B cell (primary cell): Measurements from ENCODE around the gene LSG1. TPM values are rescaled to one million over a fixed set of nuclear protein-coding genes. Genes with fewer than 3 reads are reported as not detected.

ENCODE experiments used
- ATAC-seq: fragments of 200-7000 bp; cut with Tn5 transposase; one replicate; pipeline ENCODE4 v1.10.0; 2021; ENCODE audit warnings: low read depth, mild to moderate bottlenecking, moderate number of reproducible peaks, moderate library complexity
- CTCF ChIA-PET: fragments of 350-600 bp; sonication (Branson Sonifier 250); formaldehyde crosslinking; loops from one replicate; lab custom pipeline; 2021; ENCODE audit warnings: antibody characterized with exemption, inconsistent platforms; lab: Charles Lee
- POLR2A ChIA-PET: fragments of 350-600 bp; sonication (Branson Sonifier 250); formaldehyde crosslinking; loops from one replicate; lab custom pipeline; 2021; ENCODE audit warnings: antibody characterized with exemption; lab: Charles Lee
- DNase-seq: peaks from one replicate; pipeline ENCODE4 v3.0.0; 2013
- H2AFZ ChIP-seq: 2 replicates; pipeline ENCODE4 v1.6.1; 2012; ENCODE audit warnings: mild to moderate bottlenecking, low read depth, low read length; ENCODE audit not compliant: insufficient read depth, poor library complexity, severe bottlenecking
- H3K27ac ChIP-seq, 2 donors: 1 replicate in 1 of 2; 2 replicates in 1 of 2; pipeline ENCODE4 v1.5.1; 2012 to 2013; ENCODE audit warnings: low read length in 2 of 2, mild to moderate bottlenecking in 2 of 2, moderate library complexity in 1 of 2
- H3K27me3 ChIP-seq, 4 experiments: fragments of 200-600 bp in 1 of 4; sonication (generic) in 1 of 4; replicated peaks in 1 of 4; 1 replicate in 2 of 4; 2 replicates in 2 of 4; pipeline versions ENCODE4 v1.6.1 to v1.7.0; 2013 to 2016; ENCODE audit warnings: low read length in 3 of 4, mild to moderate bottlenecking in 2 of 4, mixed read lengths in 1 of 4, moderate library complexity in 1 of 4; ENCODE audit not compliant: insufficient read depth in 4 of 4, control insufficient read depth in 3 of 4; ENCODE audit errors: control extremely low read depth in 1 of 4
- H3K36me3 ChIP-seq, 2 experiments: replicated peaks in 1 of 2; 1 replicate in 1 of 2; 2 replicates in 1 of 2; pipeline versions ENCODE4 v1.6.1 to v1.7.1; 2013; ENCODE audit warnings: low read length in 1 of 2; ENCODE audit not compliant: insufficient read depth in 2 of 2, control insufficient read depth in 1 of 2; ENCODE audit errors: control extremely low read depth in 1 of 2, extremely low read depth in 1 of 2
- H3K4me1 ChIP-seq, 2 donors: fragments of 200-600 bp in 1 of 2; sonication (generic) in 1 of 2; 1 replicate in 1 of 2; 2 replicates in 1 of 2; pipeline versions ENCODE4 v1.5.1 to v1.6.1; 2013 to 2017; ENCODE audit warnings: low read length in 2 of 2; ENCODE audit not compliant: control insufficient read depth in 2 of 2, insufficient read depth in 2 of 2
- H3K4me2 ChIP-seq: replicated peaks from 2 replicates; pipeline ENCODE3; 2012; ENCODE audit warnings: mild to moderate bottlenecking, low read depth, low read length; ENCODE audit not compliant: poor library complexity, severe bottlenecking
- H3K4me3 ChIP-seq, 5 experiments: fragments of 200-600 bp in 1 of 5; sonication (generic) in 1 of 5; 1 replicate in 3 of 5; 2 replicates in 2 of 5; pipeline versions ENCODE4 v1.5.1 to v1.7.0; 2011 to 2016; ENCODE audit warnings: low read length in 4 of 5, mild to moderate bottlenecking in 4 of 5, low read depth in 2 of 5, control low read depth in 1 of 5, moderate library complexity in 1 of 5; ENCODE audit not compliant: insufficient read depth in 1 of 5; ENCODE audit errors: control extremely low read depth in 1 of 5, extremely low read depth in 1 of 5
- H3K79me2 ChIP-seq: fragments of 200-600 bp; sonication (generic); one replicate; pipeline ENCODE4 v1.6.0; 2016; ENCODE audit warnings: low read length; ENCODE audit not compliant: control insufficient read depth, insufficient read depth
- H3K9ac ChIP-seq: fragments of 200-600 bp; sonication (generic); 2 replicates; pipeline ENCODE4 v1.6.1; 2017; ENCODE audit warnings: mild to moderate bottlenecking, low read length, moderate library complexity
- H3K9me3 ChIP-seq, 3 donors: one replicate each; pipeline versions ENCODE4 v1.6.1 to v1.7.1; 2013; ENCODE audit warnings: low read length in 2 of 3; ENCODE audit not compliant: control insufficient read depth in 2 of 3, insufficient read depth in 1 of 3; ENCODE audit errors: control extremely low read depth in 1 of 3
- H4K20me1 ChIP-seq: 2 replicates; pipeline ENCODE4 v1.6.0; 2012; ENCODE audit warnings: mild to moderate bottlenecking, low read length; ENCODE audit not compliant: insufficient read depth, control insufficient read depth, poor library complexity, severe bottlenecking
- H3K27ac Mint-ChIP-seq: one replicate; pipeline ENCODE4 v1.8.0; 2021; ENCODE audit warnings: mixed read lengths
- H3K27me3 Mint-ChIP-seq: one replicate; pipeline ENCODE4 v1.8.0; 2021; ENCODE audit warnings: mixed read lengths
- H3K4me1 Mint-ChIP-seq: one replicate; pipeline ENCODE4 v1.8.0; 2021; ENCODE audit warnings: mixed read lengths
- H3K4me3 Mint-ChIP-seq: one replicate; pipeline ENCODE4 v1.8.0; 2021; ENCODE audit warnings: mixed read lengths
- H3K9me3 Mint-ChIP-seq: one replicate; pipeline ENCODE4 v1.8.0; 2022; ENCODE audit warnings: mixed read lengths; ENCODE audit not compliant: insufficient read depth
- EZH2 ChIP-seq: IDR thresholded peaks from 2 replicates; pipeline ENCODE4 v1.6.1; 2012; ENCODE audit warnings: borderline replicate concordance, low read depth, mild to moderate bottlenecking, moderate library complexity, low read length; ENCODE audit not compliant: insufficient read depth, poor library complexity, severe bottlenecking
- WGBS: methylation state at CpG from one replicate; pipeline ENCODE4 v1.1.5; 2013; ENCODE audit warnings: missing lambda C conversion rate; ENCODE audit not compliant: insufficient coverage; 5-methylcytosine and 5-hydroxymethylcytosine counted together
- intact Hi-C: fragments of 100-400 bp; cut with micrococcal nuclease; formaldehyde crosslinking; loops from one replicate; pipeline ENCODE4 v1.10.0; 2022
- polyA plus RNA-seq: library from polyadenylated mRNA; depleted of rRNA; stranded (reverse); fragments of >200 nt; gene quantifications from 2 replicates; pipeline ENCODE4 v1.2.3, GENCODE V29; 2012
- total RNA-seq, 2 donors: library from RNA; stranded (reverse); fragments of 120-200 nt in 1 of 2; gene quantifications; 1 replicate in 1 of 2; 2 replicates in 1 of 2; pipeline versions ENCODE4 v1.2.3 to v1.2.4, GENCODE V29; 2013 to 2022
- TF ChIP-seq, protein P1 (sequence below): fragments of 200-600 bp; IDR thresholded peaks from one replicate; pipeline ENCODE4 v1.8.0; 2022; ENCODE audit warnings: antibody characterized with exemption, mild to moderate bottlenecking

The LSG1 gene
- total and polyA plus RNA-seq, 2 donors (not counting 1 experiment from before 2014, with no cell fraction given) = 29.4 to 54.6 TPM

DNA sequence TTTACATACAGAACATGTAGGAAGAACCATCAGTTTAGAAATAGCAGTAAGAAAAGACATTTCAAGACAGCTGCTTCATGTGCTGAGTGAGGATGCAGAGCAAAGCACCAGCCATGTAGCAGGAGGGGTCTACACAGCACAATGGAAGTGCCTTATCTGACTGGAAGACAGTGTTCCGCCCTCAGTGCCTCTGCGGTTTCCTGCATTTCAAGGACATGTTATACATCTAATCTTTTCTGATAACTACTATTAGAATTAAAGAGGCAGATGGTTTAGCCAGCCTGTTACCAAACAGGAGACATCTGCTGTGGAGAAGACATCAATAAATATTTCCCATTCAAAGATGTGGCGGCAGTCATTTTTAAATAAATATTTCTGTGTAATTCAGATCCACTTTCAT, 10.6 kb downstream of the LSG1 start:
- intact Hi-C loops = no loop called here
- WGBS = no CpG with 5 or more reads among the region's 3 CpGs
- peaks cover 18% of the 10 kb centered on the region for H3K79me2 ChIP-seq
- DNase-seq (no peak), ATAC-seq (no peak)
- Mint-ChIP-seq H3K4me3 (no peak overlapping the region), H3K27ac (no peak overlapping the region), H3K27me3 (no peaks in the 10 kb centered on the region), H3K4me1 (no peaks in the 10 kb centered on the region), H3K9me3 (no peaks in the 10 kb centered on the region)
- H3K4me2 ChIP-seq = no peak overlapping the region
- POLR2A ChIA-PET = no interaction called here
- no peak overlapping the region for H3K9ac ChIP-seq
- H3K27ac ChIP-seq = no peak overlapping the region
- CTCF ChIA-PET = interaction anchor here (1.3 to 1.5 kb wide), 3 partner anchors 11 to 601 kb away, joined by 4 to 6 read pairs (median 4); partner anchors contain the start of gene LSG1
- no peaks in the 10 kb centered on the region for H3K4me1 ChIP-seq
- no peaks in the 10 kb centered on the region for H3K9me3 ChIP-seq
- H2AFZ ChIP-seq = no peak overlapping the region
- TF ChIP-seq EZH2 = no peak
- TF ChIP-seq, protein P1, sequence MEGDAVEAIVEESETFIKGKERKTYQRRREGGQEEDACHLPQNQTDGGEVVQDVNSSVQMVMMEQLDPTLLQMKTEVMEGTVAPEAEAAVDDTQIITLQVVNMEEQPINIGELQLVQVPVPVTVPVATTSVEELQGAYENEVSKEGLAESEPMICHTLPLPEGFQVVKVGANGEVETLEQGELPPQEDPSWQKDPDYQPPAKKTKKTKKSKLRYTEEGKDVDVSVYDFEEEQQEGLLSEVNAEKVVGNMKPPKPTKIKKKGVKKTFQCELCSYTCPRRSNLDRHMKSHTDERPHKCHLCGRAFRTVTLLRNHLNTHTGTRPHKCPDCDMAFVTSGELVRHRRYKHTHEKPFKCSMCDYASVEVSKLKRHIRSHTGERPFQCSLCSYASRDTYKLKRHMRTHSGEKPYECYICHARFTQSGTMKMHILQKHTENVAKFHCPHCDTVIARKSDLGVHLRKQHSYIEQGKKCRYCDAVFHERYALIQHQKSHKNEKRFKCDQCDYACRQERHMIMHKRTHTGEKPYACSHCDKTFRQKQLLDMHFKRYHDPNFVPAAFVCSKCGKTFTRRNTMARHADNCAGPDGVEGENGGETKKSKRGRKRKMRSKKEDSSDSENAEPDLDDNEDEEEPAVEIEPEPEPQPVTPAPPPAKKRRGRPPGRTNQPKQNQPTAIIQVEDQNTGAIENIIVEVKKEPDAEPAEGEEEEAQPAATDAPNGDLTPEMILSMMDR = no peak
- peaks cover 15 to 75% of the 10 kb centered on the region in 2 experiments for H3K36me3 ChIP-seq
- no peaks in the 10 kb centered on the region for H3K27me3 ChIP-seq
- H3K4me3 ChIP-seq = no peak overlapping the region
- H4K20me1 ChIP-seq = peaks cover 3% of the 10 kb centered on the region

DNA sequence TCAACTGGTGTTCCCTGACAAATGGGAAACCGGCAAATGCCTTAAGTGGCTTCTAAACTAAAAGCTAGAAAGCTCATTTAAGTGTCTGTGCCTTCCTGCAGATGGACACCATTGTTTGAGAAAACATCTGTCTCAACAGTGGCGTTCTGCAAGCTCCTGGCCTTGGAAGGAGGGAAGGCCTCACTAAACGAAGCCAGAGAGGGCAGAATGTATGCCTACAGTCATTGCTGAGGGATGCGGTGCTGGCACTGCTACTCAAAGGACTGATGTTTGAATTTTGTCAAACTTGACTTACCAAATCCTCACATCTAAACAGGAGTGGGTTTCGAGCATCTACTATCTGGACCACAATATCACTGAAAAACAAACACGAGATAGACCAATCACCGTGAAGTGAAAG, 12.2 kb downstream of the LSG1 start:
- Histone ChIP-seq H3K4me2 (no peak overlapping the region), H3K36me3 (peaks cover 15 to 69% of the 10 kb centered on the region in 2 experiments), H3K9ac (no peak overlapping the region), H3K27ac (no peak overlapping the region), H3K9me3 (no peaks in the 10 kb centered on the region), H4K20me1 (peaks cover 6% of the 10 kb centered on the region), H3K27me3 (no peaks in the 10 kb centered on the region), H3K4me1 (no peaks in the 10 kb centered on the region), H2AFZ (no peak overlapping the region), H3K79me2 (peaks cover 15% of the 10 kb centered on the region), H3K4me3 (no peak overlapping the region)
- intact Hi-C loops = no loop called here
- WGBS = 100% methylated on average over 2 of the region's 7 CpGs
- Mint-ChIP-seq H3K4me3 (no peak overlapping the region), H3K9me3 (no peaks in the 10 kb centered on the region), H3K27ac (no peak overlapping the region), H3K4me1 (no peaks in the 10 kb centered on the region), H3K27me3 (no peaks in the 10 kb centered on the region)
- ATAC-seq = no peak
- no peak for DNase-seq
- ChIA-PET POLR2A (no interaction called here), CTCF (interaction anchor here (0.7 to 2.4 kb wide), 2 partner anchors 11 to 610 kb away, joined by 3 to 13 read pairs; partner anchors contain the start of gene LSG1)
- TF ChIP-seq, protein P1 = no peak
- no peak for TF ChIP-seq EZH2
